ENCODE measurements around the gene RBM4B.

RBM4B gene

DNA sequence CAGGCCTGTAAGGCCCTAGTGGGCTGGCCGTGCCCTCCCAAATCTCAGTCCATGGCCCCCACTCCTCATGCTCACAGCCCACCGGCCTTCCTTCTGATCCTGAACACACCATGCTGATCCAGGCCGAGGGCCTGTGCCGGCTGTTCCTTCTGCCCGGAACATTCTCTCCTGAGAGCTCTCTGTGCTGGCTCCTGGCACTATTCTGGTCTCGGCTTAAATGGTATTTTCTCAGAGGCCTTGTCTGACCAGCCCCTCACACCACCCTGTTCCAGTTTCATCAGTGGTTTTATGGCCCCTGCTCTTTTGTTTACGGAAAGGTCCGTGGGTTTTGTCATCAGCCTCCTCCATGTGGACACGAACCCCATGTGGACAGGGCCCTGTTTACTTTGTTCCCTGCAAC, 29.3 kb upstream of the RBM4B start:
- DNase-seq = no peak

DNA sequence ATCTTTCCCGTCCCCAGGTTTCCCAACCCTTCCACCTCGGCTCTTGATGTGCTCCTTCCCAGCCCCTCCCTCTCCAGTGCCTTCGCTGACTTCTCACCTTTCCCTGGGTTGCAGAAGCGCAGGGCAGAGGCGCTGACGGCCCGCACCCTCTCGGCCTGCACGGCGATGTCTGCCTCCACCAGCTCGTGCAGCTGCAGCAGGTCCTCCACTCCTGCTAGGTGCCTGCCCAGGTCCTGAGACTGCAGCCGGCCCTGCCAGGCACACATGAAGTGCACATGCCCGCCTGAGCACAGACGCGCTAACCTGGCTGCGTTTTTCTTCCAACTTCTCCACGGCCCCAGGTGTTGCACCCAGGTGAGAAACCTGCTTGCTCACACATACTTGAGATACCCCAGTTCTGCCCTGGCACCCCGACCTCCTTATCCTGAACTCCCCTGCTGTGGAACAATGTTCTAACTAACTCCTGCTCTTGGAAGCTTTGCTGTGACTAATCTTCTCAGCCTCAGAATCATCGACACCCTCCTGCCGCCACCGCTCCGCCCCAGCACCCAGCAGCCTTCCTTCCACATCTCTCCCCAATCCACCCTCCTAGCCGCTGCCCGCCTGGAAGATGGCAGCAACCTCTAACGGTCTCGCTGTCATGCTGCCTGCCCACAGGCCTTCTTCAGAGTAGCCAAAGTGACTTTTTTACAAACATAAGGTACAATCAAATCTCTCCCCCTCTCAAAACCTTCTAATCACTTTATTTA, 28.1 kb upstream of the RBM4B start:
- DNase-seq = no peak

DNA sequence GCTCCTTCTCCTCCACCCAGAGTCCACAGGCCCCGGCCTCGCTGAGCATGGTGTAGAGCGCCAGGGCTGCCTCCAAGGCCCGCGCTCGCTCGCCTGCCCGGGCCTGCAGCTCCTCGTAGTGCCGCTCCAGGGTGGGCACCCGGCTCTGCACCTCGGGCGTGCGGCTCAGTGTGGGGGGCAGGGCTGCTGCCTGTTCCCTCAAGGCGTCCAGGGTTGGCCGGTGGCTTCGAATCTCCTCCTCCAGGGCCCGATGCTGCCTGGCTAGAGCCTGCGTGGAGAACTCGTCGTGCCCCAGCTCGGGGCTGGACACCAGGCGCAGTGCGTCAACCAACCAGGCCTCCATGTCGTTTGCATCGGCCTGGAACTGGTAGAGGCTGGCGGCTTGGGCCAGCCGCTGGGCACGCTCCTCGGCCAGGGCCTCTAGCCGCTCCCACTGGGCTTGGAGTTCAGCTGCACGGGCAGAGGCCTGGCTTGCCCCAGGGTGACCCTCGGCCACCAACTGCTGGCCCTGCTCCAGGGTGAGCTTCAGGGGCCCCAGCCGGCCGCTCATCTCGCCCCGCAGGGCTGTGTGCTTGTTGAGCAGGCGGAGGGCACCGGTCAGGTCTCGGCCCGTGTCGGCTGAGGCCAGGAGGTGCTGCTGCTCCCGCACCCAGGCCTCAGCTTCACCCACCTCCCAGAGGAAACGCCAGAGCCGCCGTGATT, 27.1 kb upstream of the RBM4B start:
- no peak for DNase-seq

DNA sequence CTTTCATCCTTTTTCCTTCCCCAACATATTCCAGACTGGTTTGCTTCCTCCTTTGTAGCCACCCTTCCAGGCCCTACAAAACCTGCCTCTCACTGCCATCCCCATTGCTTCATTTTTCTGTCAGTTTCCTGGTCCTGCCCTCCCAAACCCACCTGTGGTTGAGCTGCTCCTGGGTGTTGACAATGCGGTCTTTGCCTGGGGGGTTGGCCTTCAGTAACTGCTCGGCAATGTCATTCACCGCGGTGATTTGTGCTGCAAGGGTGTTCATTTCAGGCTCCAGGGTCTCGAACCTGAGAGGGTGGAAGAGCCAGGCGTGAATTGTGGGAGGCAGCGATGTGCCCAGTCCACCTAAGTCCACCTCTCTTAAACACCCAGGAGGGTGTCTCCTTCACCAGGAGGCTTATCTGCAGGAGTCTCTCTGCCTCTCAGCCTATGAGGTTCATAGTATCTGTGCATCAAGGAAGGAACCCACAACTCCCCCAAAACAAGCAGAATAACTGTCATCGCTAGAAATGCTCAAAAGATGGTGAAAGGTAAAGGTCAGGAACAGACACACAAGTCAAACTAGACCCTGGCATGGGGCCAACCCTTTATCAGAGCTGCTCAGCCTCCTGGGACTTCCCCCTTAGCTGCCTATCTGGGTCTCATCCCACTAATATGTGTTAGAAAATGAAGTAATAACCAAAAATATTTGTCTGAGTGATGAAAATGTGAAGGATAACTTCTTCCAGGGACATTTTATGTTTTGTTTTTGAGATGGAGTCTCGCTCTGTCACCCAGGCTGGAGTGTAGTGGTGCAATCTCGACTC, 23.9 kb upstream of the RBM4B start:
- no peak for DNase-seq

DNA sequence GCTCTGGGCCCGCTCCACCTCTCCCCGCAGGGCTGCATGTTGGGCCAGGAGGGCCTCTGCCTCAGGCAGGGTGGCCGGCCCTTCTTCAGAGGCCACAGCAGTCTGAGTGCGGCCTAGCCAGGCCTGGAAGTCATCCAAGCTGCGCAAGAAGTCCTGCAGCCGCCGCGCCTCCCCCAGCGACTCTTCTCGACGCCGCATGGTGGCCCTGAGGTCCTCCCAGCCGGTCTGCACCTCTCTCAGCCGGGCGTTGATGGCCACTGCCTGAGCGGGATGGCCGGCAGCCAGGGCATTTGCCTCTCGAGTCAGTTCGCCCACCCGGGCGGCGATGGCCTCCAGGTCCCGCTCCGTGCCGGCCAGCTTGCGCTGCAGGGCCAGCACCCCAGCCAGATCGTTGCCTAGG, 23.1 kb upstream of the RBM4B start:
- no peak for DNase-seq

DNA sequence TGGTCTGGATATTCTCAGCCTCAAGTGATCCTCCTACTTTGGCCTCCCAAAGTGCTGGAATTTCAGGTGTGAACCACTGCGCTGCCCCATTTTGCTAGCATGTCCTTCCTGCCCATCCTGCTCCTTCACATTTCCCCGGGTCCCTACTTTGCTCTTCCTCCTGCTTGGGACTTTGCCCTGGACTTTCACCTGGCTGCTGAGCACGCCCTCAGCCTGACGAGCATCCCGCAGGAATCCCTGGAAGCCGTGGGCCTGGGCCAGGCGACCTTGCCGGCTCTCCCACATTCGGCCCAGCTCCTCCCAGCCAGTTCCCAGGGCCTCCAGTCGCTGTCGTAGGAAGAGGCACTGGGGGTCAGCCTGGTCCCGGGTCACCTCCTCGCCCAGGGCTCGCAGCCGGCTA, 22.6 kb upstream of the RBM4B start:
- DNase-seq = no peak

DNA sequence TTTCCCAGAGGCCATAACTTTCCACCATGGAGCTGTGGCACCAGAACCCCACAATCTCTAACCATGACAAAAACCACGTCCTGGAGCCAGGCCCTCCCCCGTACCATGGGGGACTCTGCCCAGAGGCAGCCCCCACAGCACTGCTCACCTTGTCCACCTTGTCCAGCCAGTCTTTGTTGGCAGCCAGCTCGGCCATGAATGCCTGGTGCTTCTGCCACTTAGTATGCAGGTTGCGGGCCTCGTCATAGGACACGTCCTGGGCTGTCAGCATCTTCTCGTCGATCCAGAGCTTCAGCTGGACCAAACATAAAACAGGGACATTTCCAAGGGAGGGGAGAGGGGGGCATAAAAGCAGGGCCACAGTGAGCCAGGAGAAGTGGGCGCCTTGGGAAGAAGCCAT, 20.8 kb upstream of the RBM4B start:
- no peak for DNase-seq

DNA sequence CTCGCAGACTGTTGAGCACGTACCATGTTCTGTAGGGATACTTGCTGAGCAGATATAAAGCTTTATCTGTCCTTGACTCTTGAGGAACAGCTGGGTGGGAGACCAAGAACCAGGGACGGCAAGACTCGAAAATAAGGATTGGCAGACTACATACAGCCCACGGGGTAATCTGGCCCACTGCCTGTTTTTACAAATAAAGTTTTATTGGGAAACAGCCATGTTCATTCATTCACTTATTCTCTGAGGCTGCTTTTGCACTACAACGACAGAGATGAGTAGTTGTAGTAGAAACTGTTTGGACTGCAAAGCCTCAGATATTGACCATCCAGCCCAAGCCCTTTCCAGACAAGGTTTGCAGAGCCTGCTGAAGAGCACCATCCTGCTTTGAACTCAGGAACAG, 20.3 kb upstream of the RBM4B start:
- no peak for DNase-seq

DNA sequence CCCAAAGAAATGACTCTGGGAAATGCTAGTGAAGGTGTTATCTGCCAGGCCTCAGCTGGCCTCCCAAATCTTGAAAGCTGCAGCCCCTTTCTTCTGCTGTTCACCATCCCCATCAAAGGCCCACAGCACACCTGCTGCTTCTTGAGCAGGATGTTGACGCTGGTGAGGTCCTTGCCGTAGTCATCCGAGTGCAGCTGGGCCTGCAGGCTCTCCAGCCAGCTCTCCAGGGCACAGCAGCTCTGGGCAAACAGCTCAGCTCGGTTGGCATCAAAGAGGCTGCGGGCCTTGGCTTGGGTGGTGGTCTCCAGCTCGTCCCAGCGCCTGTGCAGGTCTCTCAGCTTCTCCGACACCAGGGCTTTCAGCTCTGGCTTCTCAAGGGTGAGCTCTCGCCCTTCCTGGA, 18.5 kb upstream of the RBM4B start:
- no peak for DNase-seq

DNA sequence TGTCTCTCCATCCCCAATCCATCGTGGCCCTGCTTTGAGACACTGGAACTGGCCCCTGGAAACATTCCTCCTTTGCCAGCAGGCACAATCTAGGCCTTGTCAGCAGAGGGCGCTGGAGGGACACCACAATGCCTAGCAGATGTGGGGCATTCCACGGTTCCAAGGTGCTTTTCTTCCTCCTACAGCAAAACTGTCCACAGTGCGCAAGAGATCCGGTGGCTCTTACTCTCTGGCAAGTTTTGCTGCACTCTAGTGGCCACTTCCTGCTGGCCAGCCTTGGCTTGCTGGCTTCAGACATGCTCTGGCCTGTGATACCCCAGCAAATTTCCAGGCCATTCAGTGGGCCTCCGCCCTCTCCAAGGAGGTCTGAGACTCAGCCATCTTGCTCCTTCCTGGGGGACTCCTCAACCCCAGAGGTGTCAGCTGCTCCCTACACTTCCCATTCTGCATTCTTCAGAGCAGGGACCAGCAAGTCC, 17.1 kb upstream of the RBM4B start:
- DNase-seq = peak; percentile 92

DNA sequence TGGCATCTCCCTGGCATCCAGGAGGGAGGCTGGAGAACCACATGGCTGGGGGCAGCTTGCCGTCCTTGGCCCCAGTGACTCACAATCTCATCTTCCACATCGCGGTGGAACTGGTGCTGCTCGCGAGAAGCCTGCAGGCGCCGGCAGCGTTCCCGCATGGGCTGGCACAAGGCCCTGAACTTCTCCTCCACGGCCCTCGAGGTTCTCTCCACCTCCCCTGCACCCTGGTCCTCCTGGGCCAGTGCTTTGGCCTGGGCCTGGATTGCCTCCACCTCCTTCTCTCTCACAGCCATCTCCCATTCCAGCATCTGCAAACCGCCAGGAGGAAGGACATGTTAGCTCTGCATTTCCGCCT, 16.3 kb upstream of the RBM4B start:
- no peak for DNase-seq

DNA sequence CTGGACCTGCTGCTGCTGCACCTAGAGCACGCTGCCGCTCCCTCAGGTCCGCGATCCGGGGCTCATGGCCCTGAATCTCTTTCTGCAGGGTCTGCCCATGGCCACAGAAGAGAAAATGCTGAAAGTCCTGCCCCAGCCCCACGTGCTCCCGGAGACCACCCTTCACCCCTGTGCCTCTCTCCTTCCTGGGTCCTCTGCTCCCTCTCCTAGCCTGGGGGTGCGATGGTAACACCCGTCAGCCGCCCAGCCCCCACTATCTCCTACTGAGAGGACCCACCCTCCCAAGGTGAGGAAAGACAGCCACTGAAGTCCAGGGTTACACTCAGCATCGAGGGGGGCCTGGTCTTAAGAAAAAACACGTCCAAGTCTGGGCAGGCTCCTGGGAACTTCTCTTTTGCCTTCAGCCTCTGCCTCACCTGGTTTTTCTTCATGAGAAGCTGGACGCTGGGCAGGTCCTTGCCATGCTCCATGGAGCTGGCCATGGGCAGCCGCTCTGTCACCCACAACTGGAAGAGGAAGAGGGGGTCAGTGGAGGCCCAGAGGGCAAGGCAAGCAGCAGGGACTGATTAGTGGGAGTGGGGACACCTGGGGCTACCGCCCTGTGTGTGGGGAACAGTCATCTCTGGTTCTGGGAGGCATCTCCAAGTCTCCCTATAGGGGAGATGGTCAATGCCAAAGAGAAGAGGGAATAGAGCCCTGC, 15.8 kb upstream of the RBM4B start:
- no peak for DNase-seq

DNA sequence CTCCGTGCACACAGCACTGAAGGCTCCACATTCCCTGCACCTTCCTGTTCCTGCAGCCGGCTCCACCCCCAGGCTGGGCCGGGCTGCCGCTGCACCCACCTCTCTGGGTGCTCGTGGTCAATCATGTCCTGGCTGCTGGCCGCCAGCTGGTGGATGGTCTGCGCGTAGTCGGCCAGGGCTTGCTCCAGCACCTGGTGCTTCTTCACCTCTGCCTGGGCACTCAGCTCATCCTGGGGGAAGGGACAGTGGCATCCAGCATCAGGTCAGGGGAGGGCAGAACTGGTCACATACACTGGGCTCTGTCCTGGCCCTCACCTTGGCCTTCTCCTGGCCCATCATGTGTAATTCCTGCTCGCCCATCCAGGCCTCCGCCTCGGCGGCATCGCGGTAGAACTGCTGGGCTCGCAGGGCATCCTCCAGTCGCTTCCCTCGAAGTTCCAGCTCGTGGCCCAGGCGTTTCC, 15.2 kb upstream of the RBM4B start:
- no peak for DNase-seq

DNA sequence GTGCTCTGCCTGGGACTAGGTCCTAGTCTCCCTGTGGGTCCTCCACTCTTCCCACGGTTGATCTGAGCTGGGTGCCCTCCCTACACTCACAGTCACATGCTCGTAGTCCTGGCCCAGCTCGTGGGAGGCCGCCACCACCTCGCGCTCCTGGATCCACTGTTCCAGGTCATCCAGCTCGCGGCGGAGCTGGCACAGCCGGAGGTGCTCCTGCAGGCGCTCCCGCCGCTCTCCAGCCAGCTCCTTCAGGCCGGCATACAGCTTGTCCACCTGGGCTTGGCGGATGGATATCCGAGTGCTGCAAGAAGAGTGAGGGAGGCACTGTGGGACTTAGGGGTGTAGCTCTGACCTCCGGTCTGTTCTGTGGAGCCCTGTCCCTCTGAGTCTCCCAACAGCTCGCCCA, 14.8 kb upstream of the RBM4B start:
- no peak for DNase-seq

DNA sequence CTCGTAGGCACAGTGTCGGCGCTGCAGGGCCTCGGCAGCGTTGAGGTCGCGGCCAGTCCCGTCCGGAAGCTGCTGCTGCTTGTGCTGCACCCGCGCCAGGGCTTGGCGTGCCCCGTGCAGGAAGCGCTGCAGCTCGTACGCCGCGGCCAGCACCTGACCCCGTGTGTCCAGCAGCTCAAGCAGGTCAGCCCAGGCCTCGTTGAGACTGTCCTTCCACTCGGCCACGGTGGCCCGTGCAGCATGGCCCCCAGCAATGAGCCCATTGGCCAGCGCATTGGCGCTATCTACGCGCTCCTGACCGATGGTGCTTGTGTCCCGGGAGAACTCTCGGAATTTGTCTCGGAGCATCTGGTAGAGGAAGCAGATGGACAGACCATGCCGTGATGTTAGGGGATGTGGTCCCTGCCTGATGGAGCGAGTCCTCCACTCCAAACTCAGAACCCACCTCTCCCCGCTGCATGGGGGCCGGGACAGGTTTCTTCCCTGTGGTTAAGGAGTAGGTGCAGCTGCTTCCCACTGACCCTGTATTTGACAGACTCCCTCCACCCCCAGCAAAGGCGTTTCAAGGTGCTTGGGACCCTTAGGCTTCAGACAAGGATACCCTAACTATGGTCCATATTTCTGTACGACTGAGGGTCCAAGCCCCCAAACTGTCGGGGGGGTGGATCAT, 13.8 kb upstream of the RBM4B start:
- DNase-seq = no peak

DNA sequence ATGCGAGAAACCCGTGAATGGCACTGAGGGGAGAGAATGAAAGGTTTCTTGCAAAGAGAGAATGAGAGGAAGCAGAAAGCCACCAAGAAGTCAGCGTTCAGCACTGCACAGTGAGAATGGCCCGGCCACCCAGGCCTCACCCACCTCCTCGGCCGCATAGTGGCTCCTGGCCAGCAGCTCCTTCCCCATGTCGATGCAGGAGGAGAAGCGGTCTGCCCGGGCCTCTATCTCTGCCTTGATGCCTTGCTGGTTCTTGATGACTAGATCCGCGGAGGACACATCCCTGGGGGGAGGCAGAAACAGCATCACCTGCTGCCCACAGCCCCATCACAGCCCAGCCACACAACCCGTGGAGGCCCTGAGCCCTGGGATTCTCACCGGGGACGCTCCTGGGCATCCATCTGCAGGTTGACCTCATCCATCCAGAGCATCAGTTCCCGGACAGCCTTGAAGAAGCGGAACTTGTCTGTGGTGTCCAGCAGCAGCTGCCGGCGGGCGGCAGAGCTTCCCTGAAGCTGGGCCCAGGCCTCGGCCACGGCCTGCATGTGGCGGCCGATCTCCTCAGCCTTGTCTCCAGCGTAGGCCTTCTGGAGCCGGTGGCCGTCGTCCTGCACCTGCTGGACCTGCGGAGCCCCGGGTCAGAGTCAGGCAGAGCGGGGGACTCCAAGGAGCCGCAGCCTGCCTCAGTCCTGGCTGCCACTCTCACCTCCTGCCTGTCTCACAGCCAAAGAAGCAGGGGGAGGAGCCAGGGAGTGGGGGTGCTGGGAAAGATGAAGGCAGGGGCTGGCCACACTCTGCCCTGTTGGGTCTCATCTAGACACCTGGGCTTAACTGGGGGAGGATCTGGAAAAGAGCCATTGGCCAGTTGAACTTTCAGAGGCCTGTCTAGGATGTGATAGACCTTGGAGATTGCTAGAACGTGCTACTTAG, 12.2 kb upstream of the RBM4B start:
- no peak for DNase-seq

DNA sequence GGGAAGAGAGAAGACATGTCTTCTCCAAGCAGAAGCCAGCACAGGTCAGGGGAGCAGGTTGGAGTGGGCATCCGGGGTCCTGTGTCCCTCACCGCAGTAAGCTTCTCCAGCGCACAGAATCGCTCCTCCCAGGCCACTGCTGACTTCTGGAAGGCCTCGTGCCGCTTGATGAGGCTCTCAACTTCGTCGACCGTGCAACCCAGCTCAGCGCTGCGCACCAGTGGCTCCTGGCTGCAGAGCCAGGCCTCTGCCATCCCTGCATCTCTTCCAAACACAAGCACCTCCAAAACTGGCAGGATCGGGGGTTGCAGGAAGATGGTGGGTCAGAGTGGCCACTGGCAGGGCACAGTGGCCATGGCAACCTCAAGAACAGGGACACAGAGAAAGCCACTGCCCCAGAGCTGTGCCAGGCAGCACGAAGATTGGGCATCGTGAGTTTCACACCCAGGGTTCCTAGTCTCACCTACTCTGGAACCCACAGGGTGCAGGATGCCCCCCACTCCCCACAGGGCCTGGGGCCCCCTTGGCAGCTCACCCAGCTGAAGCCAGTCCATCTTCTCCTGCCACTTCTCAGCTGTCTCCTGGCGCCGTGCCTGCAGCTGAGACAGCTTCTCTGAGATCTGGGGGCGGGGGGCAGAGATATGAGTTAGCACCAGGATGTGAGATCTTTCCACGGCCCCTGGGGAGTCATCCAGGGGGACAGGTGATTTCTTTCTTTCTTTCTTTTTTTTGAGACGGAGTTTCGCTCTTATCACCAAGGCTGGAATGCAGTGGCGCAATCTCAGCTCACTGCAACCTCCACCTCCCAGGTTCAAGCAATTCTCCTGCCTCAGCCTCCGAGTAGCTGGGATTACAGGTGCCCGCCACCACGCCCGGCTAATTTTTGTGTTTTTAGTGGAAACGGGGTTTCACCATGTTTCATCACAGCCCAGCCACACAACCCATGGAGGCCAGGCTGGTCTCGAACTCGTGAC, 11.2 kb upstream of the RBM4B start:
- DNase-seq = no peak

DNA sequence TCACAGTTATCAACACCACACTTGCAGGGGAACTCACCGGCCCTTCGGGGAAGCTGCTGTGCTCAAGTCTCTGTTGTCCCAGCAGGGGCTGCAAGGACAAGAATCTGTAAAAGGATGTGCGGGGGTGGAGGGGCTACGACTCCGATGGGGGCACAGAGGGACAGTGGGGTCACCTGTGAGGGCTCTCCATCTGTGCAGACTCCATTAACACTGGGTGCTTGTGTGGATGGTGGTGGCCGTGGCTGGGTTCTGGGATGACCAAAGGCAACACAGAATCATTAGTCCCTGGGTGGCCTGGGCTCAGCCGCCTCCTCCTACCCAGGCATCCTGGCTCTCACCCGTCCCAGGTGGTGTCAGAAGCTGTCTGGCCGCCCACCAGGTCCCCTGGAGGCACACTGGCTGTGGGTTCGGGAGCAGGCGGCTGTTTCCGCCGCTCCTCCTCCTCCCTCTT, 10.2 kb upstream of the RBM4B start:
- DNase-seq = no peak

DNA sequence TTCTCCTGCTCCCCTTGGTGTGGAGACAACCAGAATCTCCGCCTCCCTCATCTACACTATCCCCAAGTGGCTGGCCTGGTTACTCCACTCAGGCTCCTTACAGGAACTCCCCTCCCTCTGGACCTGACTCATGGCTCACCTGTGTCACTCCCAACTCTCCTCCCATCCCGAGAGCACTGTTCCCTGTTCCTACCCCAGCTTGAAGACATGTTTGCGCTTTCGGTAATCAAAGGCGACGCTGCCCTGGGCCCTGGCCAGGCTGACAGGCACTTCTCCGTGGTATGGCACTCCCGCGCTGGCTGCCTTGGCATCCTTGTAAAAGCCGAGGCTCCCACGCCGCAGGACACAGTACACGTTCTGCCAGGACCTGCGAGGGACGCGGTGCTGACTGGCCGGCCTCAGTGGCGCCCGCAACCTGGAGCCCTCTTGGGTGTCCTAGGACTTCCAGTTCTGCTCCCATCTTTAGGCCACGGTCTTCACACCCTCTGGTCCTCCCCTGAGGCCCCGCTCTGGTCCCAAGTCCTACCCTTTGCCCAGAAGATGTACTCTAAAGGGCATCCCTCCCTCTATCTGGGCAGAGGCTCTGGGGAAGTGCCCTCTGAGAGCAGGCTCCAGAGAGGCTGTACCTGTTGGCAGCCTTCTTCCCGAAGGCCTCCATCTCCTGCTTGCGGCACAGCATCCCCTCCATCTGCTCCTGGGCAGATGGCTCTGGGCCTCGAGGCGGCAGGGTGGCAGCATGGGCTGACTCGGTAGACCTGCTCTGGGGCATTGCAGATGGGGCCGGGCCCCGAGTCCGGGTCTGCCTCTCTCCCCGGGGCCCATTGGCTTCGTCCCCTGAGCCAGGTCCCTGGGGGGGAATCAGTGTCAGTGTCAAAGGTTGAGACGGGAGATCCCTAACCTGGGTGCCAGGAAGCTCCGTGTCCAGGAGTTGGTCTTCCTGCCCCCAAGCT, 9.4 kb upstream of the RBM4B start:
- no peak for DNase-seq
